Fibroblast of pulmonary artery (primary cell): Measurements from ENCODE around the gene TTC22.

Experiments used
- DNase-seq: peaks from one replicate; pipeline ENCODE4 v3.0.0-alpha.2; 2010; ENCODE audit warnings: low read depth
- H3K4me3 ChIP-seq: replicated peaks from 2 replicates; pipeline ENCODE4 v1.5.1; 2011; ENCODE audit warnings: low read depth, mild to moderate bottlenecking, control low read depth, low read length, moderate library complexity
- TF ChIP-seq, protein P1 (sequence below): IDR thresholded peaks from 2 replicates; pipeline ENCODE4 v1.5.1; 2011; ENCODE audit warnings: mild to moderate bottlenecking, control low read depth, low read length, inconsistent platforms; ENCODE audit errors: missing control alignments

The TTC22 gene

DNA sequence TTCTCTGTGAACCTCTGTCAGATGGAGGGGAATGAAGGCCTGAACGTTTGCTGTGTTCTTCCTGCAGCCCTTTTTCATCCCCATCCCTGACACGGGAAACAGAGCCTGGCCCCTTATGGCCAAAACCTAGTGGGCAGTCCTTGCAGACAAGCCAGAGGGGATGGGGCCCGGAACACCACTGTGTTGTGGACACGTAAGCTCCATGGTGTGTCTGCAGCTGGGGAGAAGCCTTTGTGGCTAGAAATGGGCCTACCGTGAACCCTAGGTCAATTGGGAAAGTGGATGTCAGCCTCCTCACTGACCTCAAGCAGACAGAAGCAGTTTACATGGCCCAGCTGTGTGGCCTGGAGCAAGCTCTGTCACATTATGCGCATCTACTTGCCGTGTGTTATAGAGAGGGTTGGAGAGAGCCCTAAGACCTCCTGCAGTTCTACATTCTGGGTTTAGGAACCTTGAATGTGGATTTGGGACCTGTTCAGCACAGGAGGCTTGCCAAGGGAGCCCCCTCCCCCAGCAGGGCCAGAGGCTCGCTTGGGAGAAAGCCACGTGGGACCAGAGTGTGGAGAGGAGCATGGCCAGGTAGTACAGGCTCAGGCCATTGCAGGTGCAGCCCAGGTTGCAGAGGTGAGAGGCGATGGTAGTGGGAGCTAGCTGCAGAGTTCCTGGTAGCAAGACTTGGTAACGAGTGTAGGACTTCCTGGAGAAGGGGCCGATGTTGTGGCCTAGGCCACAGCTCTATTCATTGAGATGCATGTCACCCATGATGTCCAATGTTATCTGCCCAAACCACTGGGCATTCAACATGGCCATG, 57.5 kb downstream of the TTC22 start:
- TF ChIP-seq, protein P1, sequence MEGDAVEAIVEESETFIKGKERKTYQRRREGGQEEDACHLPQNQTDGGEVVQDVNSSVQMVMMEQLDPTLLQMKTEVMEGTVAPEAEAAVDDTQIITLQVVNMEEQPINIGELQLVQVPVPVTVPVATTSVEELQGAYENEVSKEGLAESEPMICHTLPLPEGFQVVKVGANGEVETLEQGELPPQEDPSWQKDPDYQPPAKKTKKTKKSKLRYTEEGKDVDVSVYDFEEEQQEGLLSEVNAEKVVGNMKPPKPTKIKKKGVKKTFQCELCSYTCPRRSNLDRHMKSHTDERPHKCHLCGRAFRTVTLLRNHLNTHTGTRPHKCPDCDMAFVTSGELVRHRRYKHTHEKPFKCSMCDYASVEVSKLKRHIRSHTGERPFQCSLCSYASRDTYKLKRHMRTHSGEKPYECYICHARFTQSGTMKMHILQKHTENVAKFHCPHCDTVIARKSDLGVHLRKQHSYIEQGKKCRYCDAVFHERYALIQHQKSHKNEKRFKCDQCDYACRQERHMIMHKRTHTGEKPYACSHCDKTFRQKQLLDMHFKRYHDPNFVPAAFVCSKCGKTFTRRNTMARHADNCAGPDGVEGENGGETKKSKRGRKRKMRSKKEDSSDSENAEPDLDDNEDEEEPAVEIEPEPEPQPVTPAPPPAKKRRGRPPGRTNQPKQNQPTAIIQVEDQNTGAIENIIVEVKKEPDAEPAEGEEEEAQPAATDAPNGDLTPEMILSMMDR: no peak
- H3K4me3 ChIP-seq: no peak overlapping the region
- DNase-seq: no peak

- no peak for DNase-seq
These were observed 58.8 kb downstream of the TTC22 start for GRCh38 chr1:54742282-54742681.

GRCh38 chr1:54741531-54741930, 59.6 kb downstream of the TTC22 start:
- no peak overlapping the region for H3K4me3 ChIP-seq
- no peak for DNase-seq
- TF ChIP-seq, protein P1: no peak

More at GRCh38 chr1:54742282-54742681, 58.8 kb downstream of the TTC22 start:
- no peak overlapping the region for H3K4me3 ChIP-seq
- TF ChIP-seq, protein P1: no peak

- DNase-seq: no peak
- no peak overlapping the region for H3K4me3 ChIP-seq
- TF ChIP-seq, protein P1: no peak
These were observed 62.9 kb downstream of the TTC22 start for GRCh38 chr1:54738244-54738643.

GRCh38 chr1:54736685-54737084, 64.4 kb downstream of the TTC22 start:
- H3K4me3 ChIP-seq: no peak overlapping the region
- no peak for DNase-seq
- TF ChIP-seq, protein P1: no peak
